ENCODE data around the gene SAMMSON. TPM values are rescaled to one million over a fixed set of nuclear protein-coding genes. Genes with fewer than 3 reads are reported as not detected.

The SAMMSON gene
- total RNA-seq, 1 donor from 2014 or later = not detected

GRCh38 chr3:70000028-70000410, 486 bp downstream of the SAMMSON start:
- Histone ChIP-seq H3K4me3 (ENCODE audit: low read depth, low read length) (no peak overlapping the region), H3K36me3 (ENCODE audit: control insufficient read depth, insufficient read depth, low read length) (no peaks in the 10 kb centered on the region), H3K27me3 (ENCODE audit: control insufficient read depth, insufficient read depth, low read length) (no peaks in the 10 kb centered on the region)
- DNase-seq (ENCODE audit: low read depth) = no peak
- TF ChIP-seq CTCF (IDR thresholded peaks at IDR 0.05; ENCODE audit: insufficient read depth, low read length, poor library complexity, severe bottlenecking) = no peak

- no peaks in the 10 kb centered on the region for H3K36me3 ChIP-seq (ENCODE audit: control insufficient read depth, insufficient read depth, low read length)
- no peak for DNase-seq (ENCODE audit: low read depth)
- H3K4me3 ChIP-seq (ENCODE audit: low read depth, low read length) = no peak overlapping the region
- H3K27me3 ChIP-seq (ENCODE audit: control insufficient read depth, insufficient read depth, low read length) = no peaks in the 10 kb centered on the region
- TF ChIP-seq CTCF (IDR thresholded peaks at IDR 0.05; ENCODE audit: insufficient read depth, low read length, poor library complexity, severe bottlenecking) = no peak
These were observed 1.1 kb downstream of the SAMMSON start for GRCh38 chr3:70000563-70001081.

GRCh38 chr3:70003119-70003518, 3.6 kb downstream of the SAMMSON start:
- TF ChIP-seq CTCF (IDR thresholded peaks at IDR 0.05; ENCODE audit: insufficient read depth, low read length, poor library complexity, severe bottlenecking) = no peak
- DNase-seq (ENCODE audit: low read depth) = no peak
- H3K36me3 ChIP-seq (ENCODE audit: control insufficient read depth, insufficient read depth, low read length) = no peaks in the 10 kb centered on the region
- no peak overlapping the region for H3K4me3 ChIP-seq (ENCODE audit: low read depth, low read length)
- no peaks in the 10 kb centered on the region for H3K27me3 ChIP-seq (ENCODE audit: control insufficient read depth, insufficient read depth, low read length)

- H3K27me3 ChIP-seq (ENCODE audit: control insufficient read depth, insufficient read depth, low read length) = no peaks in the 10 kb centered on the region
- no peak for DNase-seq (ENCODE audit: low read depth)
- no peaks in the 10 kb centered on the region for H3K36me3 ChIP-seq (ENCODE audit: control insufficient read depth, insufficient read depth, low read length)
- no peak overlapping the region for H3K4me3 ChIP-seq (ENCODE audit: low read depth, low read length)
- TF ChIP-seq CTCF (IDR thresholded peaks at IDR 0.05; ENCODE audit: insufficient read depth, low read length, poor library complexity, severe bottlenecking) = no peak
These were observed 6.6 kb downstream of the SAMMSON start for GRCh38 chr3:70006089-70006488.

- no peak for DNase-seq (ENCODE audit: low read depth)
- TF ChIP-seq CTCF (IDR thresholded peaks at IDR 0.05; ENCODE audit: insufficient read depth, low read length, poor library complexity, severe bottlenecking) = no peak
These were observed 10.8 kb downstream of the SAMMSON start for GRCh38 chr3:70010346-70010745.

GRCh38 chr3:70011582-70011981, 12.0 kb downstream of the SAMMSON start:
- no peaks in the 10 kb centered on the region for H3K27me3 ChIP-seq (ENCODE audit: control insufficient read depth, insufficient read depth, low read length)
- TF ChIP-seq CTCF (IDR thresholded peaks at IDR 0.05; ENCODE audit: insufficient read depth, low read length, poor library complexity, severe bottlenecking) = no peak
- H3K36me3 ChIP-seq (ENCODE audit: control insufficient read depth, insufficient read depth, low read length) = no peaks in the 10 kb centered on the region

More at GRCh38 chr3:70010346-70010745, 10.8 kb downstream of the SAMMSON start:
- no peaks in the 10 kb centered on the region for H3K27me3 ChIP-seq (ENCODE audit: control insufficient read depth, insufficient read depth, low read length)
- H3K36me3 ChIP-seq (ENCODE audit: control insufficient read depth, insufficient read depth, low read length) = no peaks in the 10 kb centered on the region
- no peak overlapping the region for H3K4me3 ChIP-seq (ENCODE audit: low read depth, low read length)

More at GRCh38 chr3:70011582-70011981, 12.0 kb downstream of the SAMMSON start:
- no peak overlapping the region for H3K4me3 ChIP-seq (ENCODE audit: low read depth, low read length)
- DNase-seq (ENCODE audit: low read depth) = no peak

All from kidney epithelial cell (primary cell).